Measurements from ENCODE around the gene TTLL7.

TTLL7 gene

DNA sequence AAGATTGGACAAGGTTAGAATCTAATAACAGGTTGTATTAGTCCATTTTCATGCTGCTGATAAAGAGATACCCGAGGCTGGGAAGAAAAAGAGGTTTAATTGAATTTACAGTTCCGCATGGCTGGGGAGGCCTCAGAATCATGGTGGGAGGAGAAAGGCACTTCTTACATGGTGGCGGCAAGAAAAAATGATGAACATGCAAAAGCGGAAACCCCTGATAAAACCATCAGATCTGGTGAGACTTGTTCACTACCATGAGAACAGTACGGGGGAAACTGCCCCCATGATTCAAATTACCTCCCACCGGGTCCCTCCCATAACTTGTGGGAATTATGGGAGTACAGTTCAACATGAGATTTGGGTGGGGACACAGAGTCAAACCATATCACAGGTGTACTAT lies 22.9 kb upstream of the TTLL7 start:
- no peak overlapping the region for H3K4me3 ChIP-seq (ENCODE audit: control insufficient read depth, low read depth, low read length)
- TF ChIP-seq, protein P1, sequence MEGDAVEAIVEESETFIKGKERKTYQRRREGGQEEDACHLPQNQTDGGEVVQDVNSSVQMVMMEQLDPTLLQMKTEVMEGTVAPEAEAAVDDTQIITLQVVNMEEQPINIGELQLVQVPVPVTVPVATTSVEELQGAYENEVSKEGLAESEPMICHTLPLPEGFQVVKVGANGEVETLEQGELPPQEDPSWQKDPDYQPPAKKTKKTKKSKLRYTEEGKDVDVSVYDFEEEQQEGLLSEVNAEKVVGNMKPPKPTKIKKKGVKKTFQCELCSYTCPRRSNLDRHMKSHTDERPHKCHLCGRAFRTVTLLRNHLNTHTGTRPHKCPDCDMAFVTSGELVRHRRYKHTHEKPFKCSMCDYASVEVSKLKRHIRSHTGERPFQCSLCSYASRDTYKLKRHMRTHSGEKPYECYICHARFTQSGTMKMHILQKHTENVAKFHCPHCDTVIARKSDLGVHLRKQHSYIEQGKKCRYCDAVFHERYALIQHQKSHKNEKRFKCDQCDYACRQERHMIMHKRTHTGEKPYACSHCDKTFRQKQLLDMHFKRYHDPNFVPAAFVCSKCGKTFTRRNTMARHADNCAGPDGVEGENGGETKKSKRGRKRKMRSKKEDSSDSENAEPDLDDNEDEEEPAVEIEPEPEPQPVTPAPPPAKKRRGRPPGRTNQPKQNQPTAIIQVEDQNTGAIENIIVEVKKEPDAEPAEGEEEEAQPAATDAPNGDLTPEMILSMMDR (conservative IDR thresholded peaks at IDR 0.05; ENCODE audit: control insufficient read depth, insufficient read depth, low read depth, low read length) = no peak
- no peak for DNase-seq (ENCODE audit: low read depth)

DNA sequence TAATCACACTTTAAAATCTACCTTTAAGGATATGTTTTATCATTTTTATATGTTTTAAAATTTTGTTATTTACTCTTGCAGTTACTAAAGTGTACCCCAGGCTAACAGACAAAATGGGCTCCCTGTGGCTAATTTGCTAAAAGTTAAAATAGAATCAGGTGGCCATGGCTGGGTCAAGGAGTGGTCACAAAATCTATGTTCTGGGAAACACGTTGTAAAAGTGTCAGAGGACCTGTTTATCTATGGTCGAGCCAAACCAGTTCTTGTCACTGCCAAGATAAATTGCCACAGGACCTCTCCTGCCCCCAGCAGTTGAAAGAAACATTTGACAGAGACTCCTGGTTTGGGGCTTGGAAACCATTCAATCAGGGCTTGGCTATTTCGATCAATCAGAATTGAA lies 21.2 kb upstream of the TTLL7 start:
- TF ChIP-seq, protein P1 (conservative IDR thresholded peaks at IDR 0.05; ENCODE audit: control insufficient read depth, insufficient read depth, low read depth, low read length) = no peak
- no peak overlapping the region for H3K4me3 ChIP-seq (ENCODE audit: control insufficient read depth, low read depth, low read length)
- no peak for DNase-seq (ENCODE audit: low read depth)

DNA sequence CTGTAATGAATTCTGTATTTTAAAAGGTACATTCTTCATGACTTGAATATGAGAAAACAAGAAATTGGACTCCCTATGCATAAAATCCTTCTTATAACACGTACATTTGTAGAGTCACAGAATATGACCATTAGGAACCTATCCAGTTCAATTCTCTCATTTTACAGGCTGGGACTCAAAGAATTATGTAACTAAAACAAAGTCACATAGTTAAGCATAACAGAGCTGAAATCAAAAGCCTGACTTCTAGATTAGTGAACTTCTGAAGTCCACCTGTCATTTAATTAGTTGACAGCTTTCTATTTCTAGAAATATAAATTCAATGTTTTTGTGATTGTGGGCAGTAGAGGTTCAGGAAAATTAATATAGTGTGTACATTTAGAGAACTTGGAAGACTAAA lies 20.3 kb upstream of the TTLL7 start:
- TF ChIP-seq, protein P1 (conservative IDR thresholded peaks at IDR 0.05; ENCODE audit: control insufficient read depth, insufficient read depth, low read depth, low read length) = no peak
- no peak overlapping the region for H3K4me3 ChIP-seq (ENCODE audit: control insufficient read depth, low read depth, low read length)
- no peak for DNase-seq (ENCODE audit: low read depth)

DNA sequence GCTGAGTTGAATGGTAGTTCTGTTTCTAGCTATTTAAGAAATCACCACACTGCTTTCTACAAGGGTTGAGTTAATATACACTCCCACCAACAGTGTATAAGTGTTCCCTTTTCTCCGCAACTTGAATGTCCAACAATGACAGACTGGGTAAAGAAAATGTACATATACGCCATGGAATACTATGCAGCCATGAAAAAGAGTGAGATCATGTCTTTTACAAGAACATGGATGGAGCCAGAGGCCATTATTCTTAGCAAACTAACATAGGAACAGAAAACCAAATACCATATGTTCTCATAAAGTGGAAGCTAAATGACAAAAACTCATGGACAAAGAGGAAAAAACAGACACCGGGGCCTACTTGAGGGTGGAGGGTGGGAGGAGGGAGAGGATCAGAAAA lies 14.8 kb upstream of the TTLL7 start:
- TF ChIP-seq, protein P1 (conservative IDR thresholded peaks at IDR 0.05; ENCODE audit: control insufficient read depth, insufficient read depth, low read depth, low read length) = no peak
- H3K4me3 ChIP-seq (ENCODE audit: control insufficient read depth, low read depth, low read length) = no peak overlapping the region
- no peak for DNase-seq (ENCODE audit: low read depth)

DNA sequence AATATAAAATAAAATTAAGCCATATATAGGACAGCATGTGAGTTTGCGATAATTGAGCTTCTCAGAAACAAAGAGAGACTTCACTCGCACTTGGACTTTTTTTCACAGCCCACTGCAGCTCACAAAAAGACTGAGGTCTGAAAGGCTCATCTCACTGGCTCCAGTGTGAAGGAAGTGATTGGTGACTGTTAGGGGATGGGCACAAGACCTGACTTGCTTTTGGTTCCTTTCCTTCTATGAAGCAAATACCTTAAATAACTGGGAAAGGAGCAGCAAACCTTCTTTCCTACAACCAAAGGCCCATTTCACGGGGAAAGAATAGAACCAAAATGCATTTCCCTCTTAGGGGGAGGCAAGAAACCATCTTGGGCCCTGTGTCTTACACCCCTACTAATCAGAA lies 13.1 kb upstream of the TTLL7 start:
- DNase-seq (ENCODE audit: low read depth) = no peak
- no peak overlapping the region for H3K4me3 ChIP-seq (ENCODE audit: control insufficient read depth, low read depth, low read length)
- TF ChIP-seq, protein P1 (conservative IDR thresholded peaks at IDR 0.05; ENCODE audit: control insufficient read depth, insufficient read depth, low read depth, low read length) = no peak

DNA sequence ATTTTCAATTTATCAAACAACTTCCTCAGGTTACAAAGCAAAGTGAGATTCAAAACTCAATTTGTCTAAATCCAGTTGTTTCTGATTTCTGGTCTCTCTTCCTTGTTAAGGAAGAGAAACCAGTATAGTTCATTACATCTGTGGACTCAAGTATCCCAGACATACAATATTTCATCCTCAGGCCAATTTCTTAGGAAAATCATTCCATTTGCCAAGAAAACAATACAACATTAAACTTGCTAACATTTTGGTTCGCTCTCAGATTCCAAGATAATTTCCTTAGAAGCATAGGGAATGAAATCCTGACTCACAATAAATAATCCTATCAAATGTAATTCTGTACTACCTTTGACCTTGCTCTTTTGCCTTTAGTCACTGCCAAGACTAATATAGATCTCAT lies 11.2 kb upstream of the TTLL7 start:
- TF ChIP-seq, protein P1 (conservative IDR thresholded peaks at IDR 0.05; ENCODE audit: control insufficient read depth, insufficient read depth, low read depth, low read length) = no peak

DNA sequence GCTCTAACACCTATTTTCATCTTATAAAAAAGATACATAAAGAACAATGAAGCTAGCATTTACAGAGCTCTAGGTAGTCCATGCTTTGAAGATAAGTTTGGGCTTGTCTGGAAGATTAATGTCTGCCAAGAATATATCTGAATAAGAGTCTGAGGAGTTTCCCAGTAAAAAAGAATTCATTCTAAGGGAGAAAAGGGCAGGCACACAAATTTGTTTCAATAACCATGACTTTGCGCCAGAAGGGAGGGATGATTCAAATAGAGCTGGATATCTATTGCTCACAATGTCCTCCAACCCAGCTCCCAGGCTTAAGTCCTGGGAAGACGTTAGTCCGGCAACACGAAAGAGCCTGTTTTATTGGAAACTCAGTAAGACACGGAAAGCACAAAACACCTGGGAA lies 9.7 kb upstream of the TTLL7 start:
- no peak for DNase-seq (ENCODE audit: low read depth)
- no peak overlapping the region for H3K4me3 ChIP-seq (ENCODE audit: control insufficient read depth, low read depth, low read length)
- TF ChIP-seq, protein P1 (conservative IDR thresholded peaks at IDR 0.05; ENCODE audit: control insufficient read depth, insufficient read depth, low read depth, low read length) = no peak

More for the DNA sequence above, 11.2 kb upstream of the TTLL7 start:
- DNase-seq (ENCODE audit: low read depth) = no peak
- no peak overlapping the region for H3K4me3 ChIP-seq (ENCODE audit: control insufficient read depth, low read depth, low read length)
